Measurements from ENCODE around the gene FAT1.
A peak's percentile ranks its signal among the peaks of the same experiment; 100 is the strongest.

The FAT1 gene

GRCh38 chr4:186698525-186698924 is 25.1 kb downstream of the FAT1 start:
- Histone ChIP-seq H3K36me3 (ENCODE audit: control insufficient read depth, insufficient read depth, low read length) (peaks cover 29% of the 10 kb centered on the region; the same call in 1 of the 2 replicates), H3K9ac (ENCODE audit: low read length) (no peak overlapping the region), H3K9me3 (ENCODE audit: control insufficient read depth, insufficient read depth, low read depth, low read length) (peaks cover 2% of the 10 kb centered on the region; the same call in 1 of the 2 replicates), H3K27ac (ENCODE audit: low read depth, low read length) (no peak overlapping the region), H3K4me1 (ENCODE audit: control insufficient read depth, insufficient read depth, low read length) (peaks cover 54% of the 10 kb centered on the region), H3K4me3 (ENCODE audit: low read depth, low read length) (no peak overlapping the region), H3K27me3 (ENCODE audit: control insufficient read depth, insufficient read depth, low read length) (no peaks in the 10 kb centered on the region)

- no peaks in the 10 kb centered on the region for H3K27me3 ChIP-seq (ENCODE audit: control insufficient read depth, insufficient read depth, low read length)
- H3K4me1 ChIP-seq (ENCODE audit: control insufficient read depth, insufficient read depth, low read length): peaks cover 52% of the 10 kb centered on the region
- no peak overlapping the region for H3K4me3 ChIP-seq (ENCODE audit: low read depth, low read length)
- H3K9me3 ChIP-seq (ENCODE audit: control insufficient read depth, insufficient read depth, low read depth, low read length): peaks cover 2% of the 10 kb centered on the region; the same call in 1 of the 2 replicates
- H3K36me3 ChIP-seq (ENCODE audit: control insufficient read depth, insufficient read depth, low read length): peaks cover 30% of the 10 kb centered on the region; the same call in 1 of the 2 replicates
- no peak overlapping the region for H3K27ac ChIP-seq (ENCODE audit: low read depth, low read length)
- no peak overlapping the region for H3K9ac ChIP-seq (ENCODE audit: low read length)
Observed at GRCh38 chr4:186698028-186698427, 25.6 kb downstream of the FAT1 start.

GRCh38 chr4:186695392-186695791 is 28.3 kb downstream of the FAT1 start:
- H3K4me3 ChIP-seq (ENCODE audit: low read depth, low read length): no peak overlapping the region
- H3K36me3 ChIP-seq (ENCODE audit: control insufficient read depth, insufficient read depth, low read length): peaks cover 40% of the 10 kb centered on the region

GRCh38 chr4:186693894-186694293 is 29.8 kb downstream of the FAT1 start:
- H3K36me3 ChIP-seq (ENCODE audit: control insufficient read depth, insufficient read depth, low read length): peaks cover 30% of the 10 kb centered on the region
- H3K9me3 ChIP-seq (ENCODE audit: control insufficient read depth, insufficient read depth, low read depth, low read length): peaks cover 2% of the 10 kb centered on the region; the same call in 1 of the 2 replicates
- no peak overlapping the region for H3K4me3 ChIP-seq (ENCODE audit: low read depth, low read length)
- peaks cover 30% of the 10 kb centered on the region for H3K4me1 ChIP-seq (ENCODE audit: control insufficient read depth, insufficient read depth, low read length)
- no peaks in the 10 kb centered on the region for H3K27me3 ChIP-seq (ENCODE audit: control insufficient read depth, insufficient read depth, low read length)
- no peak overlapping the region for H3K9ac ChIP-seq (ENCODE audit: low read length)
- no peak overlapping the region for H3K27ac ChIP-seq (ENCODE audit: low read depth, low read length)

More at GRCh38 chr4:186695392-186695791, 28.3 kb downstream of the FAT1 start:
- Histone ChIP-seq H3K27ac (ENCODE audit: low read depth, low read length) (no peak overlapping the region), H3K9ac (ENCODE audit: low read length) (no peak overlapping the region), H3K27me3 (ENCODE audit: control insufficient read depth, insufficient read depth, low read length) (no peaks in the 10 kb centered on the region), H3K4me1 (ENCODE audit: control insufficient read depth, insufficient read depth, low read length) (peaks cover 27% of the 10 kb centered on the region), H3K9me3 (ENCODE audit: control insufficient read depth, insufficient read depth, low read depth, low read length) (peaks cover 2% of the 10 kb centered on the region; the same call in 1 of the 2 replicates)

- Histone ChIP-seq H3K9me3 (ENCODE audit: control insufficient read depth, insufficient read depth, low read depth, low read length) (peaks cover 2% of the 10 kb centered on the region; the same call in 1 of the 2 replicates), H3K9ac (ENCODE audit: low read length) (no peak overlapping the region), H3K27ac (ENCODE audit: low read depth, low read length) (no peak overlapping the region), H3K4me3 (ENCODE audit: low read depth, low read length) (no peak overlapping the region), H3K4me1 (ENCODE audit: control insufficient read depth, insufficient read depth, low read length) (peaks cover 33% of the 10 kb centered on the region), H3K27me3 (ENCODE audit: control insufficient read depth, insufficient read depth, low read length) (no peaks in the 10 kb centered on the region), H3K36me3 (ENCODE audit: control insufficient read depth, insufficient read depth, low read length) (peaks cover 29% of the 10 kb centered on the region)
Observed at GRCh38 chr4:186693159-186693815, 30.4 kb downstream of the FAT1 start.

GRCh38 chr4:186691396-186691795 is 32.3 kb downstream of the FAT1 start:
- Histone ChIP-seq H3K4me1 (ENCODE audit: control insufficient read depth, insufficient read depth, low read length) (peaks cover 46% of the 10 kb centered on the region), H3K27me3 (ENCODE audit: control insufficient read depth, insufficient read depth, low read length) (no peaks in the 10 kb centered on the region; the same call in 1 of the 2 replicates), H3K36me3 (ENCODE audit: control insufficient read depth, insufficient read depth, low read length) (peaks cover 18% of the 10 kb centered on the region), H3K4me3 (ENCODE audit: low read depth, low read length) (no peak overlapping the region), H3K9me3 (ENCODE audit: control insufficient read depth, insufficient read depth, low read depth, low read length) (no peaks in the 10 kb centered on the region), H3K27ac (ENCODE audit: low read depth, low read length) (no peak overlapping the region), H3K9ac (ENCODE audit: low read length) (no peak overlapping the region)

- Histone ChIP-seq H3K36me3 (ENCODE audit: control insufficient read depth, insufficient read depth, low read length) (peaks cover 18% of the 10 kb centered on the region), H3K4me3 (ENCODE audit: low read depth, low read length) (0 out of 2 replicates have a peak overlapping the region, but pooled peaks have one; percentile 27), H3K27ac (ENCODE audit: low read depth, low read length) (peak overlapping the region; percentile 77), H3K4me1 (ENCODE audit: control insufficient read depth, insufficient read depth, low read length) (peaks cover 52% of the 10 kb centered on the region), H3K27me3 (ENCODE audit: control insufficient read depth, insufficient read depth, low read length) (no peaks in the 10 kb centered on the region; the same call in 1 of the 2 replicates), H3K9ac (ENCODE audit: low read length) (peak overlapping the region; percentile 51), H3K9me3 (ENCODE audit: control insufficient read depth, insufficient read depth, low read depth, low read length) (no peaks in the 10 kb centered on the region)
Observed at GRCh38 chr4:186689476-186689875, 34.2 kb downstream of the FAT1 start.

- Histone ChIP-seq H3K36me3 (ENCODE audit: control insufficient read depth, insufficient read depth, low read length) (peaks cover 14% of the 10 kb centered on the region), H3K4me3 (ENCODE audit: low read depth, low read length) (peak overlapping the region; percentile 34), H3K9me3 (ENCODE audit: control insufficient read depth, insufficient read depth, low read depth, low read length) (no peaks in the 10 kb centered on the region), H3K27ac (ENCODE audit: low read depth, low read length) (peak overlapping the region; percentile 77), H3K9ac (ENCODE audit: low read length) (peak overlapping the region; percentile 47), H3K27me3 (ENCODE audit: control insufficient read depth, insufficient read depth, low read length) (no peaks in the 10 kb centered on the region; the same call in 1 of the 2 replicates), H3K4me1 (ENCODE audit: control insufficient read depth, insufficient read depth, low read length) (peaks cover 64% of the 10 kb centered on the region)
Observed at GRCh38 chr4:186688150-186688943, 35.3 kb downstream of the FAT1 start.

GRCh38 chr4:186687265-186687664 is 36.4 kb downstream of the FAT1 start:
- Histone ChIP-seq H3K36me3 (ENCODE audit: control insufficient read depth, insufficient read depth, low read length) (peaks cover 14% of the 10 kb centered on the region), H3K27me3 (ENCODE audit: control insufficient read depth, insufficient read depth, low read length) (no peaks in the 10 kb centered on the region; the same call in 1 of the 2 replicates), H3K4me1 (ENCODE audit: control insufficient read depth, insufficient read depth, low read length) (peaks cover 67% of the 10 kb centered on the region), H3K9ac (ENCODE audit: low read length) (peak overlapping the region; percentile 57), H3K9me3 (ENCODE audit: control insufficient read depth, insufficient read depth, low read depth, low read length) (no peaks in the 10 kb centered on the region), H3K27ac (ENCODE audit: low read depth, low read length) (peak overlapping the region; percentile 73; the same call in 1 of the 2 replicates), H3K4me3 (ENCODE audit: low read depth, low read length) (peak overlapping the region; percentile 34; the same call in 1 of the 2 replicates)

GRCh38 chr4:186685767-186686183 is 37.9 kb downstream of the FAT1 start:
- peaks cover 67% of the 10 kb centered on the region for H3K4me1 ChIP-seq (ENCODE audit: control insufficient read depth, insufficient read depth, low read length)
- H3K36me3 ChIP-seq (ENCODE audit: control insufficient read depth, insufficient read depth, low read length): peaks cover 8% of the 10 kb centered on the region
- H3K27me3 ChIP-seq (ENCODE audit: control insufficient read depth, insufficient read depth, low read length): no peaks in the 10 kb centered on the region; the same call in 1 of the 2 replicates
- peak overlapping the region; percentile 61 for H3K9ac ChIP-seq (ENCODE audit: low read length)
- H3K27ac ChIP-seq (ENCODE audit: low read depth, low read length): peak overlapping the region; percentile 22; the same call in 1 of the 2 replicates
- H3K4me3 ChIP-seq (ENCODE audit: low read depth, low read length): peak overlapping the region; percentile 8; the same call in 1 of the 2 replicates
- H3K9me3 ChIP-seq (ENCODE audit: control insufficient read depth, insufficient read depth, low read depth, low read length): no peaks in the 10 kb centered on the region

All from HUES6 (cell line).